SU-DHL-6 (cell line): ENCODE measurements around the gene BRCA1.

Experiments
- H2AFZ ChIP-seq: fragments of 200-600 bp; sonication (generic); 2 replicates; pipeline ENCODE4 v1.6.1; 2014; ENCODE audit warnings: low read depth, mild to moderate bottlenecking, moderate library complexity, mixed read lengths, antibody characterized with exemption, low read length; ENCODE audit not compliant: severe bottlenecking
- H3F3A ChIP-seq: fragments of 200-600 bp; shearing (Covaris generic); 2 replicates; pipeline ENCODE4 v1.6.0; 2016; ENCODE audit warnings: antibody characterized with exemption, mild to moderate bottlenecking; ENCODE audit not compliant: insufficient read depth
- H3K27ac ChIP-seq: fragments of 200-600 bp; sonication (generic); 2 replicates; pipeline ENCODE4 v1.5.1; 2016; ENCODE audit warnings: low read depth, mild to moderate bottlenecking, low read length, moderate library complexity, mixed read lengths
- H3K27me3 ChIP-seq: fragments of 200-600 bp; sonication (generic), shearing (Covaris generic); 2 replicates; pipeline ENCODE4 v1.6.0; 2014; ENCODE audit warnings: mild to moderate bottlenecking, low read length
- H3K36me3 ChIP-seq: fragments of 200-600 bp; sonication (generic); 2 replicates; pipeline ENCODE4 v1.6.1; 2014; ENCODE audit warnings: mild to moderate bottlenecking, low read length, mixed read lengths
- H3K4me2 ChIP-seq: fragments of 300-600, 200-600 bp; shearing (Covaris generic), sonication (generic); 2 replicates; pipeline ENCODE4 v1.6.0; 2014; ENCODE audit warnings: low read length, low read depth, mild to moderate bottlenecking; ENCODE audit not compliant: poor library complexity, severe bottlenecking
- H3K4me3 ChIP-seq: fragments of 200-600 bp; sonication (generic); 2 replicates; pipeline ENCODE4 v1.5.1; 2014; ENCODE audit warnings: antibody characterized with exemption, low read length, mild to moderate bottlenecking, mixed read lengths; ENCODE audit not compliant: insufficient read depth, poor library complexity, severe bottlenecking
- H3K79me2 ChIP-seq: fragments of 200-600 bp; sonication (generic); 2 replicates; pipeline ENCODE4 v1.6.1; 2014; ENCODE audit warnings: mild to moderate bottlenecking, low read length, moderate library complexity; ENCODE audit not compliant: insufficient read depth
- H3K9ac ChIP-seq: fragments of 200-600 bp; sonication (generic); 2 replicates; pipeline ENCODE4 v1.7.0; 2014; ENCODE audit warnings: mild to moderate bottlenecking, low read length
- H3K9me2 ChIP-seq: fragments of 200-600 bp; sonication (generic); replicated peaks from 2 replicates; pipeline ENCODE4 v1.6.1; 2014; ENCODE audit warnings: low read length; ENCODE audit not compliant: insufficient read depth
- H3K9me3 ChIP-seq: fragments of 200-600 bp; sonication (generic); 2 replicates; pipeline ENCODE4 v1.6.1; 2014; ENCODE audit warnings: low read length, mixed read lengths; ENCODE audit not compliant: insufficient read depth
- H4K20me1 ChIP-seq: fragments of 200-600 bp; sonication (generic); 2 replicates; pipeline ENCODE4 v1.6.1; 2014; ENCODE audit warnings: low read depth, mild to moderate bottlenecking, antibody characterized with exemption, low read length, moderate library complexity, mixed read lengths
- EZH2phosphoT487 ChIP-seq: fragments of 200-600 bp; sonication (generic), shearing (Covaris generic); conservative IDR thresholded peaks from 2 replicates; pipeline ENCODE4 v1.6.1; 2018; ENCODE audit warnings: mild to moderate bottlenecking, antibody characterized with exemption, low read length, moderate library complexity, mixed read lengths
- TF ChIP-seq, protein P1 (sequence below): fragments of 200-600 bp; sonication (generic); IDR thresholded peaks from one replicate; pipeline ENCODE4 v1.5.1; 2017; ENCODE audit warnings: antibody characterized with exemption, mild to moderate bottlenecking, low read length, moderate library complexity; ENCODE audit not compliant: insufficient read depth, poor library complexity, severe bottlenecking

BRCA1 gene

GRCh38 chr17:43040655-43041054, 84.5 kb downstream of the BRCA1 start:
- no peak for TF ChIP-seq EZH2phosphoT487
- TF ChIP-seq, protein P1, sequence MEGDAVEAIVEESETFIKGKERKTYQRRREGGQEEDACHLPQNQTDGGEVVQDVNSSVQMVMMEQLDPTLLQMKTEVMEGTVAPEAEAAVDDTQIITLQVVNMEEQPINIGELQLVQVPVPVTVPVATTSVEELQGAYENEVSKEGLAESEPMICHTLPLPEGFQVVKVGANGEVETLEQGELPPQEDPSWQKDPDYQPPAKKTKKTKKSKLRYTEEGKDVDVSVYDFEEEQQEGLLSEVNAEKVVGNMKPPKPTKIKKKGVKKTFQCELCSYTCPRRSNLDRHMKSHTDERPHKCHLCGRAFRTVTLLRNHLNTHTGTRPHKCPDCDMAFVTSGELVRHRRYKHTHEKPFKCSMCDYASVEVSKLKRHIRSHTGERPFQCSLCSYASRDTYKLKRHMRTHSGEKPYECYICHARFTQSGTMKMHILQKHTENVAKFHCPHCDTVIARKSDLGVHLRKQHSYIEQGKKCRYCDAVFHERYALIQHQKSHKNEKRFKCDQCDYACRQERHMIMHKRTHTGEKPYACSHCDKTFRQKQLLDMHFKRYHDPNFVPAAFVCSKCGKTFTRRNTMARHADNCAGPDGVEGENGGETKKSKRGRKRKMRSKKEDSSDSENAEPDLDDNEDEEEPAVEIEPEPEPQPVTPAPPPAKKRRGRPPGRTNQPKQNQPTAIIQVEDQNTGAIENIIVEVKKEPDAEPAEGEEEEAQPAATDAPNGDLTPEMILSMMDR: no peak
- H3K36me3 ChIP-seq: peaks cover 4% of the 10 kb centered on the region; the same call in 1 of the 2 replicates
- no peak overlapping the region for H3K27ac ChIP-seq
- H3K9me3 ChIP-seq: no peaks in the 10 kb centered on the region
- H3K79me2 ChIP-seq: no peaks in the 10 kb centered on the region
- no peaks in the 10 kb centered on the region for H3F3A ChIP-seq
- no peaks in the 10 kb centered on the region for H4K20me1 ChIP-seq
- H3K9me2 ChIP-seq: no peaks in the 10 kb centered on the region
- H3K4me3 ChIP-seq: no peak overlapping the region
- no peak overlapping the region for H3K9ac ChIP-seq
- no peak overlapping the region for H3K4me2 ChIP-seq
- H2AFZ ChIP-seq: no peak overlapping the region
- H3K27me3 ChIP-seq: no peaks in the 10 kb centered on the region

- no peak overlapping the region for H3K9ac ChIP-seq
- no peak overlapping the region for H2AFZ ChIP-seq
- H3K79me2 ChIP-seq: no peaks in the 10 kb centered on the region
- H4K20me1 ChIP-seq: no peaks in the 10 kb centered on the region
- H3F3A ChIP-seq: no peaks in the 10 kb centered on the region
- no peaks in the 10 kb centered on the region for H3K9me2 ChIP-seq
- H3K4me3 ChIP-seq: no peak overlapping the region
- H3K4me2 ChIP-seq: no peak overlapping the region
- H3K27me3 ChIP-seq: no peaks in the 10 kb centered on the region
- no peak overlapping the region for H3K27ac ChIP-seq
- no peaks in the 10 kb centered on the region for H3K9me3 ChIP-seq
- H3K36me3 ChIP-seq: 0 out of 2 replicates have a peak, but pooled peaks cover 4% of the 10 kb centered on the region
- TF ChIP-seq, protein P1: no peak
- no peak for TF ChIP-seq EZH2phosphoT487
These were observed 85.5 kb downstream of the BRCA1 start for GRCh38 chr17:43039646-43040045.

DNA sequence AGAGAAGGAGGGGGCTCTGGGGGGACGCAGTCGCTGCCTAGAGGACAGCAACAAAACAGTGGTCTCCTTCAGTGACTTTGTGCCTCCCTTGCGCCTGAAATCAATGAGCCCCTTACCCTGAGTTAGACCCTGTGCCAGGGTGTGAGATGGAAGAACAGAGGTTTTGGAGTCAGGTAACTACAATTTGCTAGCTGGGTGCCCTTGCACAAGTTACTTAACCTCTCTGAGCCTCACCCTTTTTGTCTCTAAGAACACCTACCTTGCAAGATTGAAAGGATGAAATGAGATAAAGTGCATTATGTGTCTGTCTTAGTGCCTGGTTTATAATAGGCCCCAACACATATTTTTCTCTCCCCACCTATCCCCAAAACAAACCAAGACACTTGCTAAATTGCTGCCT, 90.3 kb downstream of the BRCA1 start:
- TF ChIP-seq, protein P1: no peak
- TF ChIP-seq EZH2phosphoT487: no peak
- H2AFZ ChIP-seq: no peak overlapping the region
- H3K9ac ChIP-seq: no peak overlapping the region
- H3K9me3 ChIP-seq: no peaks in the 10 kb centered on the region
- no peak overlapping the region for H3K4me2 ChIP-seq
- no peak overlapping the region for H3K4me3 ChIP-seq
- no peaks in the 10 kb centered on the region for H4K20me1 ChIP-seq
- H3K36me3 ChIP-seq: no peaks in the 10 kb centered on the region
- no peaks in the 10 kb centered on the region for H3K27me3 ChIP-seq
- H3K9me2 ChIP-seq: no peaks in the 10 kb centered on the region
- no peak overlapping the region for H3K27ac ChIP-seq
- H3F3A ChIP-seq: no peaks in the 10 kb centered on the region
- H3K79me2 ChIP-seq: no peaks in the 10 kb centered on the region
